HCT116 (cell line): ENCODE results near the gene SETD9. TPM values are rescaled to one million over a fixed set of nuclear protein-coding genes. Genes with fewer than 3 reads are reported as not detected.

Experiments used
- ATAC-seq: fragments of 200-7000 bp; cut with Tn5 transposase; 2 replicates; pipeline ENCODE4 v1.9.1; 2020; ENCODE audit warnings: mild to moderate bottlenecking, moderate library complexity
- BruUV-seq: library from RNA; stranded (reverse); fragments of 400-500 nt; replicated peaks from 2 replicates; lab custom pipeline; 2021; lab: Mats Ljungman, UMichigan
- CTCF ChIA-PET: fragments of 300-600 bp; sonication (Branson Sonifier 250); formaldehyde crosslinking; loops from one replicate; lab custom pipeline; 2021; ENCODE audit warnings: antibody characterized with exemption; lab: Charles Lee
- POLR2A ChIA-PET: fragments of 300-600, 350-600 bp; sonication (Branson Sonifier 250); formaldehyde crosslinking; loops from one replicate; lab custom pipeline; 2021; ENCODE audit warnings: antibody characterized with exemption; lab: Charles Lee
- RAD21 ChIA-PET, 2 experiments: fragments of 300-600 bp; sonication (Branson Sonifier 250); formaldehyde crosslinking; loops; one replicate each; lab custom pipeline; 2023; ENCODE audit warnings: low total read pairs in 2 of 2; ENCODE audit not compliant: uncharacterized antibody in 2 of 2, unreplicated experiment in 2 of 2, low non-redundant PET in 1 of 2; lab: Charles Lee
- DNase-seq: peaks from one replicate; pipeline ENCODE4 v3.0.0-alpha.2; 2010; ENCODE audit warnings: low read depth, low spot score
- H2AFZ ChIP-seq: fragments of 200-600 bp; shearing (Covaris generic), sonication (generic); 2 replicates; pipeline ENCODE4 v1.6.1; 2017; ENCODE audit warnings: low read depth, mixed run types, mixed read lengths, antibody characterized with exemption, low read length; ENCODE audit not compliant: poor library complexity, severe bottlenecking
- H3K27ac ChIP-seq: 2 replicates; pipeline ENCODE4 v1.5.1; 2012; ENCODE audit warnings: low read depth, low read length
- H3K27me3 ChIP-seq: fragments of 200-600 bp; sonication (generic); 2 replicates; pipeline ENCODE4 v1.6.1; 2016; ENCODE audit warnings: mixed run types, low read length, mixed read lengths; ENCODE audit not compliant: insufficient read depth
- H3K36me3 ChIP-seq, 2 experiments: fragments of 200-500 bp in 1 of 2; fragments of 200-600 bp in 1 of 2; sonication (Bioruptor generic) in 1 of 2; sonication (generic) in 1 of 2; 2 replicates each; pipeline versions ENCODE4 v1.5.1 to v1.6.1; 2014 to 2016; ENCODE audit warnings: low read length in 2 of 2, inconsistent platforms in 1 of 2, mixed read lengths in 1 of 2, mixed run types in 1 of 2; ENCODE audit not compliant: insufficient read depth in 2 of 2, control insufficient read depth in 1 of 2
- H3K4me1 ChIP-seq, 2 experiments: fragments of 200-600 bp in 1 of 2; sonication (generic) in 1 of 2; 2 replicates each; pipeline versions ENCODE4 v1.5.1 to v1.6.1; 2012 to 2017; ENCODE audit warnings: low read length in 2 of 2, inconsistent platforms in 1 of 2, mild to moderate bottlenecking in 1 of 2, mixed read lengths in 1 of 2, mixed run types in 1 of 2, moderate library complexity in 1 of 2; ENCODE audit not compliant: insufficient read depth in 2 of 2, control insufficient read depth in 1 of 2
- H3K4me2 ChIP-seq: fragments of 200-600 bp; sonication (generic); 2 replicates; pipeline ENCODE4 v1.6.1; 2017; ENCODE audit warnings: mixed run types, low read length, mixed read lengths
- H3K4me3 ChIP-seq, 2 experiments: fragments of 200-600 bp in 1 of 2; sonication (generic) in 1 of 2; replicated peaks in 1 of 2; 2 replicates each; pipeline ENCODE4 v1.5.1; 2011 to 2016; ENCODE audit warnings: low read length in 2 of 2, control low read depth in 1 of 2, low read depth in 1 of 2, mild to moderate bottlenecking in 1 of 2, mixed read lengths in 1 of 2, mixed run types in 1 of 2
- H3K79me2 ChIP-seq: fragments of 200-600 bp; sonication (generic); 2 replicates; pipeline ENCODE4 v1.6.1; 2017; ENCODE audit warnings: mild to moderate bottlenecking, mixed run types, low read length, moderate library complexity, mixed read lengths; ENCODE audit not compliant: insufficient read depth
- H3K9ac ChIP-seq: fragments of 200-600 bp; sonication (generic); 2 replicates; pipeline ENCODE4 v1.6.1; 2016; ENCODE audit warnings: low read length, mixed read lengths
- H3K9me2 ChIP-seq: fragments of 200-600 bp; sonication (generic), shearing (Covaris generic); 2 replicates; pipeline ENCODE4 v1.6.1; 2017; ENCODE audit warnings: mixed run types, mild to moderate bottlenecking, moderate library complexity; ENCODE audit not compliant: insufficient read depth
- H3K9me3 ChIP-seq, 2 experiments: fragments of 200-500 bp in 1 of 2; fragments of 200-600 bp in 1 of 2; sonication (Bioruptor generic) in 1 of 2; sonication (generic) in 1 of 2; 2 replicates each; pipeline ENCODE4 v1.6.1; 2014 to 2017; ENCODE audit warnings: low read length in 2 of 2, mixed read lengths in 2 of 2, inconsistent platforms in 1 of 2, low read depth in 1 of 2, mild to moderate bottlenecking in 1 of 2, mixed run types in 1 of 2, moderate library complexity in 1 of 2; ENCODE audit not compliant: control insufficient read depth in 1 of 2, insufficient read depth in 1 of 2
- H4K20me1 ChIP-seq: fragments of 200-600 bp; sonication (generic), shearing (Covaris generic); 2 replicates; pipeline ENCODE4 v1.6.1; 2017; ENCODE audit warnings: mixed run types, mild to moderate bottlenecking, moderate library complexity; ENCODE audit not compliant: insufficient read depth
- ATF3 ChIP-seq: IDR thresholded peaks from 2 replicates; pipeline ENCODE4 v1.6.1; 2012
- CTCF ChIP-seq, 3 experiments: fragments of 200-600 bp in 1 of 3; sonication (generic) in 1 of 3; IDR thresholded peaks in 2 of 3; conservative IDR thresholded peaks in 1 of 3; 2 replicates each; pipeline ENCODE4 v1.5.1; 2012 to 2017; ENCODE audit warnings: low read depth in 2 of 3, low read length in 2 of 3, antibody characterized with exemption in 1 of 3, borderline replicate concordance in 1 of 3, control low read depth in 1 of 3, mild to moderate bottlenecking in 1 of 3, mixed read lengths in 1 of 3, mixed run types in 1 of 3, moderate library complexity in 1 of 3; ENCODE audit not compliant: insufficient read depth in 1 of 3
- ELF1 ChIP-seq: IDR thresholded peaks from 2 replicates; pipeline ENCODE4 v1.6.1; 2012; ENCODE audit warnings: low read depth, borderline replicate concordance
- POLR2A ChIP-seq: IDR thresholded peaks from 2 replicates; pipeline ENCODE4 v1.7.0; 2011; ENCODE audit warnings: borderline replicate concordance; ENCODE audit not compliant: insufficient read depth, insufficient read length; ENCODE audit errors: extremely low read depth
- SRF ChIP-seq: IDR thresholded peaks from 2 replicates; pipeline ENCODE4 v1.6.1; 2012; ENCODE audit warnings: low read depth
- TCF7L2 ChIP-seq: IDR thresholded peaks from 2 replicates; pipeline ENCODE4 v1.7.0; 2011; ENCODE audit warnings: borderline replicate concordance, inconsistent platforms; ENCODE audit not compliant: insufficient read depth, insufficient read length; ENCODE audit errors: extremely low read depth
- ZBTB33 ChIP-seq: IDR thresholded peaks from 2 replicates; pipeline ENCODE4 v1.6.1; 2011; ENCODE audit warnings: mild to moderate bottlenecking, low read length, moderate library complexity; ENCODE audit not compliant: insufficient replicate concordance; ENCODE audit errors: extremely low read depth
- intact Hi-C: fragments of 100-400 bp; cut with micrococcal nuclease; formaldehyde crosslinking; loops from 2 replicates; pipeline ENCODE4 v1.10.0; 2022
- total RNA-seq: library from RNA; stranded (reverse); gene quantifications from one replicate; pipeline ENCODE4 v1.2.1, GENCODE V29; 2021; ENCODE audit not compliant: unreplicated experiment

Gene SETD9
- total RNA-seq, 1 experiment from 2014 or later: 10.9 TPM

- no peak for TF ChIP-seq TCF7L2
- TF ChIP-seq POLR2A: no peak
Observed at GRCh38 chr5:56941981-56942380, 32.6 kb downstream of the SETD9 start (continued).

GRCh38 chr5:56947052-56947451, 37.7 kb downstream of the SETD9 start:
- Histone ChIP-seq H3K27me3 (no peaks in the 10 kb centered on the region), H4K20me1 (no peaks in the 10 kb centered on the region), H3K36me3 (peaks cover 14 to 30% of the 10 kb centered on the region in 2 experiments), H3K9ac (no peak overlapping the region), H3K4me1 (peaks cover 5 to 8% of the 10 kb centered on the region in 2 experiments; a peak in 3 of 4 replicates)
- no peak for DNase-seq
- intact Hi-C loops: no loop called here
- TF ChIP-seq ATF3 (no peak), ELF1 (no peak), CTCF (IDR thresholded peaks at IDR 0.05 in 2 of 3, conservative IDR thresholded peaks at IDR 0.05 in 1 of 3; ENCODE audit: borderline replicate concordance in 1 of 3, insufficient read depth in 1 of 3, low read depth in 2 of 3, low read length in 2 of 3) (no peak), ZBTB33 (no peak), SRF (no peak)
- TF ChIP-seq, all 23 proteins: peak for 0
- POLR2A ChIA-PET: no interaction called here
- peaks cover 43% of the 10 kb centered on the region for H3K79me2 ChIP-seq
- no peaks in the 10 kb centered on the region for H3K9me3 ChIP-seq
- no peak for ATAC-seq
- H3K27ac ChIP-seq: no peak overlapping the region
- CTCF ChIA-PET: no interaction called here
- RAD21 ChIA-PET: no interaction called here
- H2AFZ ChIP-seq: no peak overlapping the region
- BruUV-seq: no TSS peak
- no peaks in the 10 kb centered on the region for H3K9me2 ChIP-seq
- no peak overlapping the region for H3K4me2 ChIP-seq
- no peak overlapping the region for H3K4me3 ChIP-seq
